HepG2 (cell line): Measurements from ENCODE around the gene GALNT9. TPM values are rescaled to one million over a fixed set of nuclear protein-coding genes. Genes with fewer than 3 reads are reported as not detected.

Experiments used
- AGO2 ChIP-seq: fragments of 200-400 bp; formaldehyde crosslinking; optimal IDR thresholded peaks from 2 replicates; pipeline ENCODE3; 2017; ENCODE audit warnings: mild to moderate bottlenecking, low read depth, low read length, moderate library complexity
- GABPB1 ChIP-seq: IDR thresholded peaks from 2 replicates; pipeline ENCODE4 v1.6.1; 2016; ENCODE audit warnings: mild to moderate bottlenecking, missing genetic modification reagents, moderate library complexity, missing compliant biosample characterization
- GATAD2A ChIP-seq: IDR thresholded peaks from 2 replicates; pipeline ENCODE4 v1.6.1; 2016
- KLF16 ChIP-seq, 2 experiments: sonication (generic) in 1 of 2; formaldehyde crosslinking in 1 of 2; IDR thresholded peaks; 2 replicates each; pipeline versions ENCODE4 v1.6.1 to v1.8.0; 2016 to 2023; ENCODE audit warnings: missing genetic modification reagents in 2 of 2, missing compliant biosample characterization in 1 of 2
- MAFK ChIP-seq, 2 experiments: IDR thresholded peaks in 1 of 2; conservative IDR thresholded peaks in 1 of 2; 2 replicates each; pipeline ENCODE4 v1.6.1; 2011; ENCODE audit warnings: improper control_type of control experiment in 2 of 2, low read length in 2 of 2
- MIER3 ChIP-seq: IDR thresholded peaks from 2 replicates; pipeline ENCODE4 v1.6.1; 2016; ENCODE audit warnings: missing compliant biosample characterization, borderline replicate concordance
- MYPOP ChIP-seq: sonication (generic); formaldehyde crosslinking; IDR thresholded peaks from 2 replicates; pipeline ENCODE4 v1.8.1; 2023; ENCODE audit warnings: mild to moderate bottlenecking, moderate library complexity, missing genetic modification reagents
- NBN ChIP-seq: fragments of 450-650 bp; conservative IDR thresholded peaks from 2 replicates; pipeline ENCODE4 v1.6.1; 2017
- PITX1 ChIP-seq: sonication (generic); formaldehyde crosslinking; IDR thresholded peaks from 2 replicates; pipeline ENCODE4 v1.5.1; 2020; ENCODE audit warnings: mild to moderate bottlenecking, missing genetic modification reagents
- RAD21 ChIP-seq: fragments of 450-650 bp; formaldehyde crosslinking; IDR thresholded peaks from 2 replicates; pipeline ENCODE4 v1.5.0; 2020; ENCODE audit warnings: mild to moderate bottlenecking
- RXRB ChIP-seq: IDR thresholded peaks from 2 replicates; pipeline ENCODE4 v1.6.1; 2016; ENCODE audit warnings: borderline replicate concordance, missing genetic modification reagents, missing compliant biosample characterization
- YEATS2 ChIP-seq: sonication (generic); formaldehyde crosslinking; IDR thresholded peaks from 2 replicates; pipeline ENCODE4 v1.4.0; 2020; ENCODE audit warnings: missing genetic modification reagents, borderline replicate concordance
- ZBTB33 ChIP-seq: sonication (generic); formaldehyde crosslinking; IDR thresholded peaks from 2 replicates; pipeline ENCODE4 v1.4.0; 2020; ENCODE audit warnings: missing genetic modification reagents
- ZFP91 ChIP-seq: sonication (generic); formaldehyde crosslinking; IDR thresholded peaks from 2 replicates; pipeline ENCODE4 v1.9.0; 2022; ENCODE audit warnings: missing genetic modification reagents, mild to moderate bottlenecking, borderline replicate concordance
- ZGPAT ChIP-seq: IDR thresholded peaks from 2 replicates; pipeline ENCODE4 v1.6.1; 2016; ENCODE audit warnings: mild to moderate bottlenecking
- ZNF512B ChIP-seq: sonication (generic); formaldehyde crosslinking; IDR thresholded peaks from 2 replicates; pipeline ENCODE4 v1.5.1; 2020; ENCODE audit warnings: missing genetic modification reagents, mild to moderate bottlenecking, borderline replicate concordance
- ZNF841 ChIP-seq: sonication (generic); formaldehyde crosslinking; IDR thresholded peaks from 2 replicates; pipeline ENCODE4 v1.8.1; 2023; ENCODE audit warnings: missing genetic modification reagents, borderline replicate concordance
- polyA plus RNA-seq, 8 experiments: library from polyadenylated mRNA; depleted of rRNA in 3 of 8; stranded (reverse) in 7 of 8; unstranded in 1 of 8; fragments of >200 nt; fragmentation: Illumina TruSeq in 4 of 8; extraction: Trizol in 4 of 8; gene quantifications; 2 replicates each; pipeline versions ENCODE4 v1.2.1 to v1.2.3, GENCODE V29; 2011 to 2016; ENCODE audit warnings: low read depth in 4 of 8, missing spikeins in 1 of 8, mixed read lengths in 1 of 8; ENCODE audit not compliant: insufficient read depth in 1 of 8
- total RNA-seq, 5 experiments: library from RNA; depleted of rRNA; stranded (reverse); fragments of >200 nt; fragmentation: Illumina TruSeq; extraction: Trizol; gene quantifications; 2 replicates each; pipeline ENCODE4 v1.2.3, GENCODE V29; 2016; ENCODE audit warnings: low read depth in 1 of 5

The GALNT9 gene
- total and polyA plus RNA-seq, 2 of the 13 experiments (the other 11 are each of a cell fraction or from before 2014, with no cell fraction given), result 0.04 TPM; not detected in 1

GRCh38 chr12:132153501-132154340 lies 175.7 kb downstream of the GALNT9 start (continued):
- peak; percentile 56; the same call in 1 of the 2 replicates for TF ChIP-seq ZFP91 (CRISPR knock-in tag)
- no peak for TF ChIP-seq MAFK (conservative IDR thresholded peaks at IDR 0.05 in 1 of 2, IDR thresholded peaks at IDR 0.05 in 1 of 2; ENCODE audit: low read length in 2 of 2)
- peak; percentile 77 for TF ChIP-seq AGO2
- peak; percentile 38; the same call in 1 of the 2 replicates for TF ChIP-seq ZBTB33 (CRISPR knock-in tag)
- TF ChIP-seq MIER3 (CRISPR knock-in tag), result 0 out of 2 replicates have a peak, but pooled peaks have one; percentile 57
- no peak for TF ChIP-seq ZNF841 (CRISPR knock-in tag)
- TF ChIP-seq PITX1 (CRISPR knock-in tag), result 0 out of 2 replicates have a peak, but pooled peaks have one; percentile 22
- 0 out of 2 replicates have a peak, but pooled peaks have one; percentile 11 for TF ChIP-seq GATAD2A (CRISPR knock-in tag)
- TF ChIP-seq GABPB1 (CRISPR knock-in tag), result peak; percentile 61; the same call in 1 of the 2 replicates
- 0 out of 4 replicates have a peak, but pooled peaks of 1 of the 2 experiments have one; percentile 61 for TF ChIP-seq KLF16 (CRISPR knock-in tag; IDR thresholded peaks at IDR 0.05)
- TF ChIP-seq ZGPAT, result peak; percentile 27; the same call in 1 of the 2 replicates
- peak; percentile 33; the same call in 1 of the 2 replicates for TF ChIP-seq YEATS2 (CRISPR knock-in tag)
- TF ChIP-seq RAD21, result peak; percentile 96
- peak; percentile 49; the same call in 1 of the 2 replicates for TF ChIP-seq ZNF512B (CRISPR knock-in tag)
- TF ChIP-seq NBN, result no peak
- TF ChIP-seq RXRB (CRISPR knock-in tag), result peak; percentile 35; the same call in 1 of the 2 replicates
- TF ChIP-seq MYPOP (CRISPR knock-in tag), result peak; percentile 28; the same call in 1 of the 2 replicates
